Psoas muscle (tissue), 7 donors: Measurements from ENCODE around the gene PHTF1. TPM values are rescaled to one million over a fixed set of nuclear protein-coding genes. Genes with fewer than 3 reads are reported as not detected.

Experiments
- polyA plus RNA-seq, 3 donors: library from polyadenylated mRNA; stranded (reverse); fragments of 200-250 nt; gene quantifications; one replicate each; pipeline ENCODE4 v1.2.3, GENCODE V29; 2013
- total RNA-seq, 4 donors: library from RNA; stranded (reverse); fragmentation: NEBNext Ultra II Directional in 2 of 4; extraction: Animal tissue kit (Norgen Biotek cat#: 25700) in 2 of 4; gene quantifications; one replicate each; pipeline versions ENCODE4 v1.2.1 to v1.2.4, GENCODE V29; 2021 to 2023
- donor health status: healthy with polysubstance abuse.
- donor health status: DM: no; HTN: no; CAD: no; lungs with moderate emphysema.
- donor health status: Bipolar disorder and iron deficiency.
- donor health status: healthy.
- donor health status: DM: no; HTN: no; CAD: no.
- donor health status: DM: no; HTN: no; CAD: no.
- donor health status: DM: yes; HTN: yes; CAD: no.

PHTF1 gene
- total and polyA plus RNA-seq, 7 donors = 6.0 to 14.0 (median 9.4) TPM

Other genes with a start within 250 kb of the PHTF1 start
- 10 to 100 TPM; 11.0 to 20.8 (median 12.7) TPM for gene RSBN1, start 53.0 kb upstream of the PHTF1 start, total RNA-seq
- 1 to 10 TPM; 3.5 to 9.4 (median 4.6) TPM for gene RSBN1, start 53.0 kb upstream of the PHTF1 start, polyA plus RNA-seq
- under 1 TPM; 0.39 to 0.71 (median 0.56) TPM for gene PTPN22, start 112.2 kb upstream of the PHTF1 start, total RNA-seq
- gene PTPN22, start 112.2 kb upstream of the PHTF1 start, polyA plus RNA-seq = under 1 TPM; 0.10 to 0.15 (median 0.10) TPM
- under 1 TPM; 0.05 to 0.44 (median 0.35) TPM for gene BCL2L15, start 128.1 kb upstream of the PHTF1 start, total RNA-seq
- under 1 TPM; 0.03 to 0.26 (median 0.06) TPM for gene BCL2L15, start 128.1 kb upstream of the PHTF1 start, polyA plus RNA-seq
- gene AP4B1, start 145.3 kb upstream of the PHTF1 start, total RNA-seq = 10 to 100 TPM in 1 of 4 donors, 1 to 10 TPM in 3; 6.8 to 12.0 (median 9.3) TPM
- 10 to 100 TPM in 2 of 3 donors, 1 to 10 TPM in 1; 8.8 to 16.1 (median 11.4) TPM for gene AP4B1, start 145.3 kb upstream of the PHTF1 start, polyA plus RNA-seq
- 1 to 10 TPM; 1.8 to 2.3 (median 2.1) TPM for gene DCLRE1B, start 145.8 kb upstream of the PHTF1 start, total RNA-seq
- 1 to 10 TPM; 1.2 to 2.6 (median 2.5) TPM for gene DCLRE1B, start 145.8 kb upstream of the PHTF1 start, polyA plus RNA-seq
- 10 to 100 TPM; 56.0 to 80.6 (median 65.3) TPM for gene HIPK1, start 169.8 kb upstream of the PHTF1 start, total RNA-seq
- gene HIPK1, start 169.8 kb upstream of the PHTF1 start, polyA plus RNA-seq = 10 to 100 TPM; 16.8 to 56.0 (median 18.4) TPM
- 10 to 100 TPM in 2 of 4 donors, 1 to 10 TPM in 2; 8.2 to 15.8 (median 10.7) TPM for gene OLFML3, start 220.0 kb upstream of the PHTF1 start, total RNA-seq
- gene OLFML3, start 220.0 kb upstream of the PHTF1 start, polyA plus RNA-seq = 10 to 100 TPM in 1 of 3 donors, 1 to 10 TPM in 2; 6.4 to 13.5 (median 9.9) TPM